GM18520 (cell line): ENCODE data around the gene RBBP8.

Source experiments
- ATAC-seq: cut with Tn5 transposase; IDR thresholded peaks from one replicate; pipeline ENCODE4 v1.9.1; 2021; ENCODE audit not compliant: unreplicated experiment

The RBBP8 gene

DNA sequence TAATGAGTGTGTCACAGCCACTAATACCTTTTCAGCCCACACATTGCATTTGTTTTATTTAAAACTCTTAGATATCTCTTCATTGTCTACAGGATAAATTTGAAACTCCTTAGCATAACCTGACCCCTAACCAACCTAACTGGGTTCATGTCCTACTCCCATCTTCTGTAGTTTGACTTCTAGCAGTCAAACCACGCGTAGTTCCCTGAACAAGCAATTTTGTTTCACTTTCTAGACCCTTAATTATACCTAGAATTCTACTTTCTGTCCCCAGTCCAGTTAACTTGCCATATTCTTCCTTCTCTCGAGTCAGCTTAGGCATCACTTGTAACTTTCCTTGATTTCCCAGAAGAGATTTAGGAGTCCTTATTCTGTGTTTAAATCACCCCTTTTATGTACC, 55.1 kb downstream of the RBBP8 start:
- no peak for ATAC-seq

DNA sequence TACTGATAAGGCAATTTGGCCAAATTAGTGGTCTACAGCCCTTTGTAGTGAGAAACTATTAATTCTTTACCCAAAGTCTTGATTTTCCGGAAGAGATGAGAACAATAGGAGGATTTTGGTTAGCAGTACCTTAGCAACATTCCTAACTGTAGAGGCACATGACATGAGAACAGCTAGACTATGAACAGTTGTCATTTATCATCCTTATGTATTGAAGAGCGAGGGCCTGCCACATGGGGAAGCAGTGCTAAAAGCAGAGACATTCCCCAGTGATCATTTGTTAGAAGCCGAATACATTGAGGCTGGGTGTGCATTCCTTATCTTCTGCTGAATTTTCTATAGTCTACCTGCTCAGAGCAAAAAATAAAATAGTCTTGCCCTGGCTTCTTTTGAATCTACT, 65.2 kb downstream of the RBBP8 start:
- ATAC-seq: no peak

DNA sequence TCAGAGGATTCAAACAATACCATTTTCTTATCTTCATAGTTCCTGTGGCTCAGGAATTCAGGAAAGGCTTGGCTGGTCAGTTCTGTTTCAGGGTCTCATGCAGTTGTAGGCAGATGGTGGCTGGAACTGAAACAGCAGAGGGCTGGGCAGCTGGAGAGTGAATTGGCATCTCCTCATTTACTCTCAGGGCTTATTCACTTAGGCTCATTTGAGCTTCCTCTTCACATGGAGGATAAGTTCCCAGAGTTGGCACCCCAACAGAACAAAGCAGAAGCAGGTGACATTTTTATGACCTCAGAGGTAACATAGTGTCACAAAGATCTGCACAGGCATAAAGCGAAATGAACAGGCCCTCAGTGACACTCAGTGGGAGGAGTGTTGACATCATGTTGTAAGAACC, 66.1 kb downstream of the RBBP8 start:
- no peak for ATAC-seq

DNA sequence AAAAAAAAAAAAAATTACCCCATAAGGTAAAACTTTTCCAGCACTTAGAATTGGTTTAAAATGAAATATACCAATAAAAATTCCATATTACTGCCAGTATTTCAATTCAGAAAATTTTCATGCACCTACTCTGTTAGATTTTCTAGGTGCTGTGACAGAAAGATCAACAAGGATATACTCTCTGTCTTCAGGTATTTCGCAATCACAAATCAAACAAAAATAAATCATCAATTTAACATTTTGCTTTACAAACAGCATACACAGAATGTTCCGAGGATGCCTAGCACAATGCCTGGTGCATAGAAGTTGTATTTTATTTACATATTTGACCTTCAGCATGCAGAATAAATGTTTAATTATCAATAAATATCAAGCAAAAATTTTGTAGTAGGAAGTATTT, 66.5 kb downstream of the RBBP8 start:
- no peak for ATAC-seq

DNA sequence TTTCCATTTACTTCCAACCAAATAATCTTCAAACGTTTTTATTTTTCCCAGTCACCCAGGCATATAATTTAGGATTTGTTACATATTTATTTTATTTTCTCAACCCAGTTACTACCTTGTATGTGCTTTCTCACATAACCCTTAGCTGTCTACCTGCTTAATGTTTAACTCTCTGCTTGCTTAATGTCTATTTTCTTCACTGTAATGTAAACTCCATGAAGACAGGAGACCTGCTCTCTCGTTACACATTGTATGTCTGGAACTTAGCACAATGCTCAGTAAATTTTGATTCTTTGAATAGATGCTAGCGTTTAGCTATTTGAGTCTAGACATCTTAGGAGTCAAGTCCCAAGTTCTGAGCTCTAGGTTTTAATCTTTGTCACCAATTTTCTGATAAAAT, 70.2 kb downstream of the RBBP8 start:
- no peak for ATAC-seq

DNA sequence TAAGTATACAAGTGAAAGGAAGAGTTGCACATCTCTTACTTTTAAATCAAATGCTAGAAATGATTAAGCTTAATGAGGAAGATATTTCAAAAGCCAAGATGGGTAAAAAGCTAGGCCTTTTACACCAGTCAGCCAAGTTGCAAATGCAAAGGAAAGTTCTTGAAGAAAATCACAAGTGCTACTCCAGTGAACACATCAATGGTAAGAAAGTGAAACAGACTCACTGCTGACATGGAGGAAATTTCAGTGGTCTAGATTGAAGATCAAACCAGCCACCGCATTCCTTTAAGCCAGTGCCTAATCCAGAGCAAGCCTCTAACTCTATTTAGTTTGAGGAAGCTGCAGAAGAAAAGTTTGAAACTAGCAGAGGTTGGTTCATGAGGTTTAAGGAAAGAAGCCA, 79.1 kb downstream of the RBBP8 start:
- ATAC-seq: no peak

DNA sequence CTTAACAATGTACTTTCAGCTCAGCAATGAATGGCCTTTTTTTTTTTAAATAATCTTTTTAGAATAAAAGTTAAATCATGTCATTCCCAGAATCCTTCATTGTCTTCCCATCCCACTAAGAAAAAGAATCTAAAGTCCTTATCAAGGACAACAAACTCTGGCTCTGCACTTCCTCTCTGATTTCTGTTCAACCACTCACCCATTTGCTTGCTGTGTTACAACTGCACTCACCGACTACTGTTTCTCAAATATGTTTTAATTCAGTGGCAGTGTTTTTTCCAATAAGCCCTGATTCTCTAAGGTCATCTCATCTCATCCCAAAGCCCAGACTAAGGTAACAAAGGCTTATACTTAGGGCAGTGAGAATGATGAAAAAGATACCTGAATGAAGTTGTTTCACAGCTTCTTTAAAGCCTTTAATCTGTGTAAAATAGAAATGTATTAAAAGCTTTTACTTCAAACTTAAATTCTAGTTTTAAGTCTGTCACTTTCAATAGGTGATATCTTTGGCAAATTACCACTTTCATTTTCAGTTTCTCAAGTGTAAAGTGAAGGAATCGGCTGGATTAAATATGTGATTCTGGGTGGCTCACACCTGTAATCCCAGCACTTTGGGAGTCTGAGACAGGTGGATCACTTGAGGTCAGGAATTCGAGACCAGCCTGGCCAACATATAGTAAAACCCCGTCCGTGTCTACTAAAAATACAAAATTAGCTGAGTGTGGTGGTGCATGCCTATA, 87.6 kb downstream of the RBBP8 start:
- ATAC-seq: no peak

DNA sequence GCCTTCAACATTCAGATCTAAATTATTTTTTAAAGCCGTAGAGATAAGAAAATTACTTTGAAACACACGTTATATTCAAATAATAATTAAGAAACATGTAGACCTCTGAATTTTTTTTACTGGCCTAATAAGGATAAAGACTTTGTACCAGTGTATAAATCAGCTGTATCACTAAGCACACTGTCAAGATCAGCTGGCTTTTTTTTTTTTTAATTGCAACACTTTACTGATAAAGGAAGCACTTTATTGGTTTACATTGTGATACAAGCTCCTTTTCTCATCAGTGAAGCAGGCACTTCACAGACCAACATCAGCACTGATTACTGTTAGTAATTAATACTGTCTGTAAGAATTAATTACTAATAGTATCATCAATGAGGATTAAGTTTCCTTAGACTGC, 88.5 kb downstream of the RBBP8 start:
- ATAC-seq: no peak

DNA sequence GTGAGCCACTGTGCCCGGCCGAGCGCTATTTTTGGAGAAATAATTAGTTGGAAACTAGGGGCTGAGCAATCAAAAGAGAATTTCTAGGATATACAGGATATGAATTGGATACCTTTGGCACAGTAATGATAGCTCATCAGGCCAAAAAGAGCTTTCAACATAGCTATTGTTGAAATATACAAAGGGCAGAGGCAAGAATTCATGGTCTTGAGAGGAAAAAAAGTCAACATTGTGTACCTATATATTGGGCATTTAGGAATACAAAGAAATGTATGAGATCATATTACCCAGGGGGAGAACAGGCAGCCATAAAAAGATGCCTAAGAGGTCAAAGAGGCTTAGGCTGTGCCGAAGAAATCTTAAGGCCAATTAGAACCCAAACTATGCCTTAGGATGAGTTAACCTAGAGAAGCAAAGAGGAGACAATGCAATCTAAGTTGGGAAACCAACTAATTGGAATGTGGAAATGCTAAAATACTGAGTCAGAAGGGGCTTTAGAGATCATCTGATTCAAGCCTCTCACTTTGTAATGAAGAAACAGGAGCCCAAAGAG, 99.0 kb downstream of the RBBP8 start:
- no peak for ATAC-seq

DNA sequence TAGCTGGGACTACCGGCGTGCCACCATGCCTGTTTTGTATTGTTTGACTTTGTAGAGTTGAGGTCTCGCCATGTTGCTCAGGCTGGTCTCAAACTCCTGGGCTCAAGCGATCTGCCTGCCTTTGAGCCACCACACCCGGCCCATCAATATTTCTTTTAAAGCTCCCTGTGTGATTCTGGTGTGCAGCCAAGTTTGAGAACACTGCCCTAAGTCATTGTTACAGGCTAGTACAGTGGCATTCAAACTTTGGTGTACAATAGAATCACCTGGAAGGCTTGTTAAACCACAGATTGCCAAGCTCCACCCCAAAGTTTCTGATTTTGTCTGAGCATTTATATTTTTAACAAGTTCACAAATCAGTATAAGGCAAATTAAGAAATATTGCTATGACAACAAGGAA, 99.9 kb downstream of the RBBP8 start:
- ATAC-seq: no peak

DNA sequence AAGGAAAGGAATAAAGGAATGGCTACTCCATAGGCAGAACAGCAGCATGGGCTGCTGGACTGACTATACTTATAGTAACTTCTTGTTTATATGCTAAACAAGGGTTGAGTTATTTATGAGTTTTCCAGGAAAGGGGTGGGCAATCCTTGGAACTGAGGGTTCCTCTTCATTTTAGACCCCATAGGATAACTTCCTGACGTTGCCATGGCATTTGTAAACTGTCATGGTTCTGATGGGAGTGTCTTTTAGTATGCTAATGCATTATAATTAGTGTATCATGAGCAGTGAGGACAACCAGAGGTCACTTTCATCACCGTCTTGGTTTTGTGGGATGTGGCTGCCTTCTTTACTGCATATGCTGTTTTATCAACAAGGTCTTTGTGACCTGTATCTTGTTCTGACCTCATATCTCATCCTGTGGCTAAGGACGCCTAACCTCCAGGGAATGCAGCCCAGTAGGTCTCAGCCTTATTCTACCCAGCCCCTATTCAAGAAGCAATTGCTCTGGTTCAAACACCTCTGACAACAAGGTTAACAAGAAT, 103.6 kb downstream of the RBBP8 start:
- ATAC-seq: no peak

DNA sequence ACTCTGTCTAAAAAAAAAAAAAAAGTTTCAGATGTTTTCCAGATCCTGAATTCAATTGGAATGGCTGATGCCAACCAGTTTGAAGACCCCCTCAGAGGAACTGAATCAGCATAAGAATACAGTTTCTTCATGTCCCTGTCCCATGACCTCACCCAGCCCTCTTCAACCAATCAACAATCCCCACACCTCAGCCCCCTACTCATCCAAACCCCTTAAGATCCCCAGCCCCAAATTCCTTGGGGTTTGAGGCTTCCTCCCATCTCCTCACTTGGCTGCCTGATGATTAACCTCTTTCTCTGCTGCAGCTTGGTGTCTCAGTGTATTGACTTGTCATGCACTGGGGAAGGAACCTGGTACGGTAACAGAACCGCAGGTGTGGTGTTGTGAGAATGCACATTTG, 104.5 kb downstream of the RBBP8 start:
- ATAC-seq: no peak

DNA sequence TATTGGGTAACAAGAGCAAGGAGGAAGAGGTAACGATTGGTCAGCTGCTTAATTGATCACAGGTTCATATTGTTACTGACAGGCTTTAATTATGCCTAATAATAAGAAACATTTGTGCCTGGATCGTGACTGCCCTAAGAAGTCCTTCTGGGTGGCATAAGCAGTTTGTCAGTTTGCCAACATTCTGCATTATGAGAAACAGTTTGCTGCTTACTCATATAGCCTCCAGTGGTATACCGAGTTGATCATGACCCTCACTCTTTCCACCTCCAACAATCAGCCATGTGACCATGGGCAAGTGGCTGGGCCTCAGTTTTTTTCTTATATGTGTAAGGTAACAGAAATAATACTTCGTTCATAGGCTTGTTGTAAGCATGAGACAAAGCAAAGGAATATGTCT, 105.6 kb downstream of the RBBP8 start:
- ATAC-seq: no peak

DNA sequence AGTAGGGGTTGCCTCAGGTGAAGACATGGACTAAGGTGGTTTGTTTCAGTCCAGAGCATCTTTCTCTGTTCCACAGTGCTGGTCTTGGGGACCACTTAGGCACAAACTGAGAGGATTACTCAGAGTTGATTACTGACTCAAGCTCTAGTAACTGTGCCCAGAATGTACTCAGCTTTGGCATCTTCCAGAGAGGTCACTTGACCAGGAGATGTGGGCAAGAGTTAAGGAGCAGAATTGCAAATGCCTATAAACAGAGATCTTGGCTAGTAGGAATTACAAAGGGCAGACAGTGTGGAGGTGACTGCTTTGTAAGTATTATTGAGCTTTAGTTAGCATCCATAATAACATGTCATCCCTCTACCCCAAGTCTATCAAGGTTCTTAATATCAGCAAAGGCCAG, 109.0 kb downstream of the RBBP8 start:
- no peak for ATAC-seq

DNA sequence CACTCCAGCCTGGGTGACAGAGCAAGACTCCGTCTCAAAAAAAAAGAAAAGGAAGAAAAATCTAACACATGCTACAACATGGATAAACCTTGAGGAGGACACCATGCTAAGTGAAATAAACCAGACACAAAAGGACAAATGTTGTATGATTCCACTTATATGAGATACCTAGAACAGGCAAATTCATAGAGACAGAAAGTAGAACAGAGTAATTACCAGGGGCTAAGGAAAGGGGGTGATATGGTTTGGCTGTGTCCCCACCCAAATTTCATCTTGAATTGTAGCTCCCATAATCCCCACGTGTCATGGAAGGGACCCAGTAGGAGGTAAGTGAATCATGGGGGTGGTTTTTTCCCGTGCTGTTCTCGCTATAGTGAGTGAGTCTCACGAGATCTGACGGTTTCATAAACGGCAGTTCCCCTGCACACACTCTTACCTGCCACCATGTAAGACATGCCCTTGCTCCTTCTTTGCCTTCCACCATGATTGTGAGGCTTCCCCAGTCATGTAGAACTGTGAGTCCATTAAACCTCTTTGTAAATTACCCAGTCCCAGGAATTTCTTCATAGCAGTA, 110.8 kb downstream of the RBBP8 start:
- ATAC-seq: no peak

DNA sequence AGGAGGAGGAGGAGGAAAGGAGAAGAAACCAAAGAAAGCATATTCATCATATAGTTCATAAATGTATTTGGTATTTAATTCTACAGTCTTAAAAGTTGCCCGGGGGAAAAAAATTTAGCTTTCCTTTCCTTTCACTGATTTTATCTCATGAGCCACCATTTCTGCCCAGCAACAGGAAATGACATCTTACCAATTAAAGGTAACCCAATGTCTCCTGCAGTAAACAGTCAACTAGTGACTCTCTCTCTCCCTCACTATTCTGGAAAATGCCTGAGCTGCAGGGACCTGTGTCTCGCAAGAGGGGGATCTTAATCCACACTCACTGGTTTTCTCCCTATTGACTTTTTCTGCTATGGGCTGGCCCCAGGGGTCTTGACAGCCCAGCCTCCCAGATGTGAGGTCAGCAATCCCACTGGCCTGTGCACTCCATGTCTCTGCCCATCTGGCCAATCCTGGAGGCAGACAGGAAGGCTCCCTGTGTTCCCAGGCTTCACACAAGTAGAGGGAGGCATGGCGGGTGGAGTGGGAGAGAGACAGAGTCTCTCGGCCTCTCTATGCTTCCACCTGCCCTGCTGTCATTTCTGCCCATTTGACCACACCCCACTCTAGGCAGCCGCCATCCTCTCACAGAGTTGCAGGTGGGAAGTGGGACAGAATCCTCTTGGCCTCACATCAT, 116.7 kb downstream of the RBBP8 start:
- no peak for ATAC-seq

DNA sequence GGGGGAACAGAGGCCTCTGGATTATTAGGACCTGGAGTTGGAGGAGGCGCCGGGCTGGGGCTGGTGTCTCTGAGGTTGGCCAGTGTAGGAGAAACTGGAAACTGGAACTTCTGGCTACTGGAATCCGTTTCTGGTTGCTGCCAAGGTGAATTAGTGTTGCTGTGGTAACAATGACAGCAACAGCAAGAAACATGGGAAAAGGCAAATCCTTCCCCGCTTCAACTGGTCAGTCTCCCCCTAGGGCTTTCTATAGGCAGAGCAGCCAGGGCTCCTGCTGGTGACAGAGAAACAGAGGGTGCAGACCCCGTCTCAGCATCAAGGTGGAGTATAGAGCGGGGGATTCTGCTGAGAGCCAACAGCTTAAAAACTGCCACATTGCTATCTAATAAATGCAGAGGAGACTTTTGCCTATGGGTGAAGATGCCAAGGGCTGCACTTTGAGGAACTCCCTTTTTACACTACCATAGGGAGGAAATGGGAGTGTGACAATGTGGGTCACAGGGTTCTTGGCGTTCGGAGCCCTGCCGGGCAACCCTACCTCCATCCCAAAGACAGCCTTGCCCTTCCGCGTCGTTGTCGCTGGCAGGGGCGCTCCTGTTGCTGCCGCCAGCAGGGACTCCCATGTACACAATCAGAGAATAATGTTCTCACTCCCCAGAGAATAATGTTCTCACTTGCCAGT, 120.8 kb downstream of the RBBP8 start:
- no peak for ATAC-seq

DNA sequence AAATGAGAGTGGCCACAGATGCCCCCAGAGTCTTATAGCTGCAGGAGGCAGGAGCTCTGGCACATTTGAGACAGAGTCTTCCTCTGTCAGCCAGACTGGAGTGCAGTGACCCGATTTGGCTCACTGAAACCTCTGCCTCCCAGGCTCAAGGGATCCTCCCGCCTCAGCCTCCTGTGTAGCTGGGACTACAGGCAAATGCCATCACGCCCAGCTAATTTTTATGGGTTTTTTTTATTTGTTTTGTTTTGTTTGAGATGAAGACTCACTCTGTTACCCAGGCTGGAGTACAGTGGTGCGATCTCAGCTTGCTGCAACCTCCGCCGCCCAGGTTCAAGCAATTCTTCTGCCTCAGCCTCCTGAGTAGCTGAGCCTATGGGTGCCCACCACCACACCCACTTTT, 121.4 kb downstream of the RBBP8 start:
- no peak for ATAC-seq

DNA sequence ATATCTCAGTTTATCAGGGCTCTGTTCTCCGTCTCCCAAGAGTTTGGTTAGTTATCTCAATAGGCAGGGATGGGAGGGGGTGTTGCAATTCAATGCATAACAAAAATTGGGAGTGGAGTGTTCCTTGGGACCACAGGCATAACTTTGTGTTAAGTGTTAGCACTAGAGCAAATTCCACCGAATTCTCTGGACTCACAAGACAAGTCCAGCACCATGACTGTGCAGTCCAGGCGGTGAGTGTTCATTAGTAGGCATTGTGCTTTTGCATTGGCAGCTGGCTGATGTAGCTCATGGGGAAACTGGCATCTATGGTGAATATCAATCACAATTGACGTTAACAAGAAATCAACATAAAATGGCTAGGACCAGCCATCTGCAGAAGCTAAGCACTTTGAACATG, 123.2 kb downstream of the RBBP8 start:
- no peak for ATAC-seq

DNA sequence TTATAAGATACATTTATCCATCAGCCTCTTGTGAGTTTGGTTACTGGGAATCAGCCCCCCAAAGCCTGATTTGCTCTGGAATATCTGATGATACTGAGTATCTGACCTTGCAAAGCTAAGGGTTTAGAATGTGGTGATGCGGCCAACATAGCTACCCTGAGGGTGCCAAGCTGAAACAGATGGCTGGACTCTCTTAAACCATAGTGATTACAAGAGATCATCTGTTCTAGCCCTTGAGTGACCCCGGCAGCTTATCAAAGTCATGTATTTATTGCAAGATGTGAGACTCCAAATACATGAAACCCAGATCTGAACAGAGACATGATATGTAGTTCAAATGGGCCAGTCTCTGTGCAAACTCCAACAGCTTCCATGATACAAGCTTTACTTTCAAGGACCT, 124.0 kb downstream of the RBBP8 start:
- no peak for ATAC-seq

DNA sequence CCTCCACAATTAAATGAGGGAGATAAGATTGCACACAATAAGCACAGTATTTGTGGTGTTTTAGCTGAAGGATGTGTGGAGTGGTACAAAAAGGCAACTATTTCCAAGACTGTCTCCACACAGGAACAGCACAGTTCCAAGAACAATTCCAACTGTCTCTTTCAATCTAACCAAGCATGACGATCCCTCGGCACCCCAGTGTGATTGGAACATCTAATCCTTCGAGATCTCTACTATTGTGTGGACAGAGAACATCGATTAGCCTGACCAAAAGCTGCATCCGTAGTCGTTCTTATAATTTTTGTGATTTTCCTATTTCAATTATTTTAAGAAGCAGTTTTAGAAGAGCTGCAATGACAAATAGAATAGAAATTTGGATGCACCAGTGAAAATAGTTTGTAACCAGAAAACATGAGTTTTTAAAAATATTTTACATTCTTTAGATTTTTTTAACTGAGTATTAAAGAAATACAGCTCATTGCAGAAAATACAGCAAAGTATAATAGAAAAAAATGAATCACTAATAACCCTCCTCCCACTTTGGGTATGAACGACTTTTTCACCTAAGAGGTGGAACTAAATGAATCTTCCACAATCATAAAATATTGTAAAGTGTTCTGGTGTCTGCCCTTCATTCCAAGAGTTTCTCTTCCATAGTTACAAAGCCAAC, 125.8 kb downstream of the RBBP8 start:
- no peak for ATAC-seq
